Measurements from ENCODE around the gene WEE2. TPM values are rescaled to one million over a fixed set of nuclear protein-coding genes. Genes with fewer than 3 reads are reported as not detected.
"Not testable (repeated sequence)": the region's sequence is repeated elsewhere in the genome, so short reads cannot be mapped to it uniquely, and the experiment has no call there.

Gene WEE2
- total RNA-seq, 4 donors from 2014 or later: not detected

DNA sequence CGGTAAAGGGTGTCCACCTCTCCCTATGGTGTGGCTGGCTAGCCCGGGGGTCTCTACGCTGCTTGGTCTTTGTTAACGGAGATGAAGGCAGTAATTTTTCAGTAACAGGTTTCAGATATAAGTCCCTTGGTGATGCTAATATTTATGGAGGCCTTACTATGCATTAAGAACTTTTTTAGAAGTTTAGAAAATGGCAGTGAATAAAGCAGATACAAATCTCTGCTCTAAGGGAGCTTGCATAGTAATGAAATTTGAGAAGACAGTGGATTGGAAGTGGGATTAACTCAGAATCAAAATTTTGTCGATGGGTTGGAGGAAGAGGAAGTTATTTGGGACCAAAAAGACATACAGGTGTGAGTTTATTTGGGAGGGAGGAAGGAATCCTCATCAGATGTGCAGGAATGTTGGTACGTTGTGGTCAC, 30.4 kb downstream of the WEE2 start:
- no peak for TF ChIP-seq POLR2A (IDR thresholded peaks at IDR 0.05)
- 0 to 2% methylated on average over 3 to 4 of the region's 6 CpGs for WGBS, 2 donors (ENCODE audit: low coverage in 1 of 2)
- Histone ChIP-seq H3K27ac (peak overlapping the region; percentile 19 to 86 (median 84)), H3K27me3 (no peaks in the 10 kb centered on the region), H3K4me3 (peak overlapping the region; percentile 74 to 76), H3K4me1 (peaks cover 4 to 37% (median 16%) of the 10 kb centered on the region in 3 donors), H3K9me3 (no peaks in the 10 kb centered on the region), H3K36me3 (peaks cover under 1 to 42% of the 10 kb centered on the region in 2 donors)
- ATAC-seq: no peak

DNA sequence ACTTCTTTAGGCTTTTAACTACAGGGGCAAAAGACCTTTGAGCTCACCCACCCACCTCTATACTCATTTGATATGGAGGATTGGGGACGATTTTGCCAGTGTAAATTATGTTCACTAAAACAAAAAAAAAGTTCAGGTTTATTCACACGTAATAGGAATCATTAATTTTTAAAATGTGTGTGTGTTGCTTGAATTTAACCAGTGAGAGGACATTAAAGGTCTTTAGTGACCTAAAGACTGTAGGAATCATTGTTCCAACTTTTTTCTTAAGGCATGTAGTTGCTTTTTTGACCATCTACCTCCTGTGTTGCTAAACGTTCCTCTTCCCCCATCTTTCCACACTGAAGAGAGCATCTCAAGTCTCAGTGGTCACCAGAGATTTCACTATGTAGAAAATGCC, 31.1 kb downstream of the WEE2 start:
- Histone ChIP-seq H3K36me3 (peaks cover 7 to 49% of the 10 kb centered on the region in 2 donors), H3K4me1 (peaks cover 4 to 37% (median 16%) of the 10 kb centered on the region in 3 donors), H3K27me3 (no peaks in the 10 kb centered on the region), H3K9me3 (no peaks in the 10 kb centered on the region), H3K27ac (peak overlapping the region in 1 of 4 donors; percentile 86), H3K4me3 (peak overlapping the region; percentile 74 to 76)
- 47 to 67% methylated on average over 3 of the region's 3 CpGs for WGBS, 2 donors (ENCODE audit: low coverage in 1 of 2)
- no peak for ATAC-seq
- no peak for TF ChIP-seq EP300 (IDR thresholded peaks at IDR 0.05)
- TF ChIP-seq, protein P1, sequence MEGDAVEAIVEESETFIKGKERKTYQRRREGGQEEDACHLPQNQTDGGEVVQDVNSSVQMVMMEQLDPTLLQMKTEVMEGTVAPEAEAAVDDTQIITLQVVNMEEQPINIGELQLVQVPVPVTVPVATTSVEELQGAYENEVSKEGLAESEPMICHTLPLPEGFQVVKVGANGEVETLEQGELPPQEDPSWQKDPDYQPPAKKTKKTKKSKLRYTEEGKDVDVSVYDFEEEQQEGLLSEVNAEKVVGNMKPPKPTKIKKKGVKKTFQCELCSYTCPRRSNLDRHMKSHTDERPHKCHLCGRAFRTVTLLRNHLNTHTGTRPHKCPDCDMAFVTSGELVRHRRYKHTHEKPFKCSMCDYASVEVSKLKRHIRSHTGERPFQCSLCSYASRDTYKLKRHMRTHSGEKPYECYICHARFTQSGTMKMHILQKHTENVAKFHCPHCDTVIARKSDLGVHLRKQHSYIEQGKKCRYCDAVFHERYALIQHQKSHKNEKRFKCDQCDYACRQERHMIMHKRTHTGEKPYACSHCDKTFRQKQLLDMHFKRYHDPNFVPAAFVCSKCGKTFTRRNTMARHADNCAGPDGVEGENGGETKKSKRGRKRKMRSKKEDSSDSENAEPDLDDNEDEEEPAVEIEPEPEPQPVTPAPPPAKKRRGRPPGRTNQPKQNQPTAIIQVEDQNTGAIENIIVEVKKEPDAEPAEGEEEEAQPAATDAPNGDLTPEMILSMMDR (IDR thresholded peaks at IDR 0.05): no peak
- no peak for TF ChIP-seq POLR2AphosphoS5 (IDR thresholded peaks at IDR 0.05)
- no peak for TF ChIP-seq POLR2A (IDR thresholded peaks at IDR 0.05)

DNA sequence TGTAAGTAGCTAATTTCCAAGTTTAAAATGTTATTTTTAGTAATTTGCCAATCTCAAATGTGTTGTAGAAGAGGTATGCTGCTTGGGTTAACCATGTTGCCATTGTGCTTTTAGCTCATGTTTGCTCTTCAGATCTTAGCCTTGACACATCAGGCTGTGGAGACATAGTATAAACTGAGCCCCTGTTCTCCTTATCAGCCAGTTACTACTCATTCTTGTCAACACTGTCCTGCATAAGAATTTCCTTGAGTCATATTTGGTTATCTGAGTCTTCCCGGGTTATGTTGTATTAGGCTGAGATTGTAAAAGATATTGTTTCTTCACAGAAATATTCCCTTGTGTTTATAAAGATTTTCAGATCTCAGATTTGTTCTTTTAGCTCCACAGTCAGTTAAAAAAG, 34.1 kb downstream of the WEE2 start:
- TF ChIP-seq EP300 (IDR thresholded peaks at IDR 0.05) (no peak), POLR2A (IDR thresholded peaks at IDR 0.05) (no peak), POLR2AphosphoS5 (IDR thresholded peaks at IDR 0.05) (no peak)
- TF ChIP-seq, protein P1 (IDR thresholded peaks at IDR 0.05): no peak
- WGBS, 2 donors (ENCODE audit: low coverage in 1 of 2): 100% methylated on average over 1 of the region's 1 CpG
- no peak for ATAC-seq
- Histone ChIP-seq H3K4me3 (no peak overlapping the region), H3K9me3 (no peaks in the 10 kb centered on the region), H3K4me1 (peaks cover 4 to 33% (median 13%) of the 10 kb centered on the region in 3 donors), H3K27me3 (no peaks in the 10 kb centered on the region), H3K27ac (no peak overlapping the region), H3K36me3 (peaks cover 8 to 78% of the 10 kb centered on the region in 2 donors)

DNA sequence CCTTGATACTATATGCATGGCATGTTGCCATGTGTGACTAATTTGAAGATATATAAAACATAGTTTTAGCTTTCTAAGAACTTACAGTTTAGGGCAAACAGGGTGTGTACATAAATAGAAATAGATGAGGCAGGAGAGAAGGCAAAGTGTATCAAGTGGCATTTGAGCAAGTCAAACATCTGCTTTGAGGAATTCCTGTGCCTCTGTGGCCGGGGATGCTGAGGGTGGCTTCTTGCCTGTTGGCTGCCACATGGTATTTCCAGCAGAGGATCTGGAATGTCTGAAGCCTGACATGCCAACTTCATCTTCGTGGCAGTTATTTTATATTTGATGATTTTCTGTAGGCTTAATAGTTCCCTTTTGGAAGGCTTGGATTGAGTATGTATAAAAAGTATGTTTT, 36.0 kb downstream of the WEE2 start:
- ATAC-seq: no peak
- Histone ChIP-seq H3K9me3 (no peaks in the 10 kb centered on the region), H3K4me1 (peaks cover 4 to 22% (median 6%) of the 10 kb centered on the region in 3 donors), H3K36me3 (peaks cover 8 to 97% of the 10 kb centered on the region in 2 donors), H3K27ac (no peak overlapping the region), H3K27me3 (no peaks in the 10 kb centered on the region), H3K4me3 (no peak overlapping the region)
- TF ChIP-seq EP300 (IDR thresholded peaks at IDR 0.05): no peak
- no peak for TF ChIP-seq POLR2AphosphoS5 (IDR thresholded peaks at IDR 0.05)
- no peak for TF ChIP-seq POLR2A (IDR thresholded peaks at IDR 0.05)
- TF ChIP-seq, protein P1 (IDR thresholded peaks at IDR 0.05): no peak
- WGBS, 2 donors (ENCODE audit: low coverage in 1 of 2): 62 to 94% methylated on average over 2 of the region's 2 CpGs

DNA sequence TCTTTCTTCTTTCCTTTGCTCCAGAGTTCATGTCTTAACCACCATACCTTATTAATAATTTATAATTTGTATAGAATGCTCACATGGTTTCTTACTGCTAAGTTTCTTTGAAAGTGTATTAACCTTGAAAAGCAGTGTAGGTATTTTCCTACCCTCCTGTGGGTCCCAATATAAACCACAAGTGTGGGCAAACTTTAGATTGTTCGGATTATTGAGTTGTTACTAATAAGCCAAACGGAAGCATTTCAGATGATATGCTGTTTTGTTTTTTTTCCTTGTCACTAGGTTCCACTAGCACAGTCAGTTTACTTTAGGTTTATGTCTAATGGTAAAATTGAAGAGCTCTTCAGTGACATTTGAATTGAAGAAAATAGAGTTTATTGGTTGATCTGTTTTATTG, 40.2 kb downstream of the WEE2 start:
- Histone ChIP-seq H3K27me3 (no peaks in the 10 kb centered on the region), H3K9me3 (peaks cover 0 to 29% (median 0%) of the 10 kb centered on the region in 3 donors), H3K4me3 (no peak overlapping the region), H3K36me3 (peaks cover 20 to 100% of the 10 kb centered on the region in 2 donors), H3K4me1 (no peaks in the 10 kb centered on the region), H3K27ac (no peak overlapping the region)
- no peak for TF ChIP-seq POLR2A (IDR thresholded peaks at IDR 0.05)
- TF ChIP-seq POLR2AphosphoS5 (IDR thresholded peaks at IDR 0.05): no peak
- TF ChIP-seq EP300 (IDR thresholded peaks at IDR 0.05): no peak
- TF ChIP-seq, protein P1 (IDR thresholded peaks at IDR 0.05): no peak
- WGBS, 2 donors (ENCODE audit: low coverage in 1 of 2): 83 to 95% methylated on average over 2 of the region's 2 CpGs
- no peak for ATAC-seq

DNA sequence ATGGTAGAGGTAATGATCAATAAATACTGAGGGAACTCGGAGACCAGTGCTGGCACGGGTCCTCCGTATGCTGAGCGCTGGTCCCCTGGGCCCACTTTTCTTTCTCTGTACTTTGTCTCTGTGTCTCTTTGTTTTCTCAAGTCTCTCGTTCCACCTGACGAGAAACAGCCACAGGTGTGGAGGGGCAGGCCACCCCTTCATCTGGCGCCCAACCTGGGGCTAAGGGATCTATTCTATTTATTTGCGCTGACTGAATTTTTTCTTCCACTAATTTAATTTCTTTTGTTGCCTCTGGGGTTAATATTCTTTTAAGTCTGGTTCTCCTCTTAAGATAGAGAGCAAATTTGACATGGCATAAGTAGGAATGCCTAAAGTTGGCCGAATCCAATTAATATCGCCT, 43.8 kb downstream of the WEE2 start:
- peaks cover 12 to 98% of the 10 kb centered on the region in 2 donors for H3K36me3 ChIP-seq
- not testable (repeated sequence) for ATAC-seq, H3K4me1 ChIP-seq, H3K4me3 ChIP-seq, H3K27ac ChIP-seq, H3K27me3 ChIP-seq
- 96 to 97% methylated on average over 4 to 10 of the region's 10 CpGs for WGBS, 2 donors (ENCODE audit: low coverage in 1 of 2)
- H3K9me3 ChIP-seq: peaks cover 0 to 29% (median 0%) of the 10 kb centered on the region in 3 donors
